Right lung (tissue), 5 donors: ENCODE measurements around the gene CELSR1. TPM values are rescaled to one million over a fixed set of nuclear protein-coding genes. Genes with fewer than 3 reads are reported as not detected.
A peak's percentile ranks its signal among the peaks of the same experiment; 100 is the strongest.
"Not testable (repeated sequence)": the region's sequence is repeated elsewhere in the genome, so short reads cannot be mapped to it uniquely, and the experiment has no call there.

ENCODE experiments used
- DNase-seq, 2 donors: peaks; one replicate each; pipeline ENCODE4 v3.0.0-alpha.2; 2013
- polyA plus RNA-seq, 5 donors: library from polyadenylated mRNA; unstranded; fragments of 120-200 nt; gene quantifications; one replicate each; pipeline versions ENCODE4 v1.2.1 to v1.2.3, GENCODE V29; 2013; ENCODE audit warnings: inconsistent platforms in 1 of 5, low replicate concordance in 1 of 5; ENCODE audit not compliant: insufficient read length in 5 of 5, insufficient read depth in 1 of 5

Gene CELSR1
- polyA plus RNA-seq, 5 donors: 22.6 to 40.5 (median 26.4) TPM

GRCh38 chr22:46484861-46485595, 52.4 kb downstream of the CELSR1 start:
- no peak for DNase-seq

- no peak for DNase-seq
Observed at GRCh38 chr22:46484156-46484860, 53.1 kb downstream of the CELSR1 start.

- no peak for DNase-seq
Observed at GRCh38 chr22:46483353-46483752, 54.1 kb downstream of the CELSR1 start.

- no peak for DNase-seq
Observed at GRCh38 chr22:46482056-46482675, 55.3 kb downstream of the CELSR1 start.

- no peak for DNase-seq
Observed at GRCh38 chr22:46481386-46481785, 56.0 kb downstream of the CELSR1 start.

GRCh38 chr22:46480396-46480795, 57.0 kb downstream of the CELSR1 start:
- DNase-seq: no peak

- no peak for DNase-seq
Observed at GRCh38 chr22:46479046-46479445, 58.4 kb downstream of the CELSR1 start.

GRCh38 chr22:46478083-46478551, 59.3 kb downstream of the CELSR1 start:
- DNase-seq: no peak

GRCh38 chr22:46476547-46476941, 60.9 kb downstream of the CELSR1 start:
- DNase-seq: no peak

GRCh38 chr22:46473896-46474557, 63.4 kb downstream of the CELSR1 start:
- no peak for DNase-seq

- no peak for DNase-seq
Observed at GRCh38 chr22:46473021-46473779, 64.2 kb downstream of the CELSR1 start.

GRCh38 chr22:46472722-46473016, 64.8 kb downstream of the CELSR1 start:
- DNase-seq: no peak

- DNase-seq: no peak
Observed at GRCh38 chr22:46471901-46472721, 65.3 kb downstream of the CELSR1 start.

GRCh38 chr22:46471330-46471729, 66.1 kb downstream of the CELSR1 start:
- not testable (repeated sequence) for DNase-seq

- DNase-seq: no peak
Observed at GRCh38 chr22:46469711-46470110, 67.7 kb downstream of the CELSR1 start.

- no peak for DNase-seq
Observed at GRCh38 chr22:46467006-46467405, 70.4 kb downstream of the CELSR1 start.

- no peak for DNase-seq
Observed at GRCh38 chr22:46466255-46466676, 71.2 kb downstream of the CELSR1 start.

GRCh38 chr22:46465793-46466192, 71.6 kb downstream of the CELSR1 start:
- no peak for DNase-seq

- DNase-seq: peak; percentile 45 to 53
Observed at GRCh38 chr22:46465345-46465720, 72.1 kb downstream of the CELSR1 start.

- no peak for DNase-seq
Observed at GRCh38 chr22:46464701-46465344, 72.6 kb downstream of the CELSR1 start.
